ENCODE measurements around the gene CDH4.

Gene CDH4

DNA sequence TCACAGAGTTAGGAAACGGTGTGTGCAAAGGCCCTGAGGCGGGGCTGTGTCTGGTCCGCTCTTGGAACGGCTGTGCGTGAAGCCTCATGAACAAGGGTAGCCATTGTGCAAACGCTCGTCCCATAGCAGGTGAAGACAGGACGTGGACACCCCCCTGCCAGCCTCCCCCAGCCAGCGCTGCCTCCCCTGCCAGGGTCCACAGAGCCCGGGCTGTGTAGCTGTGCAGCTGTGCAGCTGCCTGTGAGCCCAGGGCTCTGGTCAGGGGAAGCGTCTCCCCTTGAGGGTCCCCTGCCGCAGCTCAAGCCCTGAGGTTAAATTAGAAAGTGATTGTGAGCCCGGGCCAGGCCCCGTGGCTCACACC is 674.2 kb downstream of the CDH4 start:
- no peak for DNase-seq (ENCODE audit: low read depth, low spot score)

DNA sequence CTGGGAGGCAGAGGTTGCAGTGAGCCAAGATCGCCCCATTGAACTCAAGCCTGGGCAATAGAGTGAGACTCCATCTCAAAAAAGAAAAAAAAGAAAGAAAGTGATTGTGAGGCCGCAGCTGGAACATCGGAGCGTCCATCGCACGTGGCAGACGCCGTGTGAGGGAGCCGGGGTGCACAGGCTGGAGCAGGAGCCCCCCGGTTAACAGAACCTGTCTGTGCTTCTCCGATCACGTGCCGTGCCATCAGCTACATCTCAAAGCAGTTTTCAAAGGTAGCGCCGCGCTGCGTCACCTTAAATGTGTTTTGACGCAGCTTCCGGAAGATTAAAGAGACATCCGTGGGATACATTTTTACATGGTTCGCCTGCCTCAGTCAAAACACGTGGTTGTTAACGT is 674.7 kb downstream of the CDH4 start:
- DNase-seq (ENCODE audit: low read depth, low spot score) = no peak

DNA sequence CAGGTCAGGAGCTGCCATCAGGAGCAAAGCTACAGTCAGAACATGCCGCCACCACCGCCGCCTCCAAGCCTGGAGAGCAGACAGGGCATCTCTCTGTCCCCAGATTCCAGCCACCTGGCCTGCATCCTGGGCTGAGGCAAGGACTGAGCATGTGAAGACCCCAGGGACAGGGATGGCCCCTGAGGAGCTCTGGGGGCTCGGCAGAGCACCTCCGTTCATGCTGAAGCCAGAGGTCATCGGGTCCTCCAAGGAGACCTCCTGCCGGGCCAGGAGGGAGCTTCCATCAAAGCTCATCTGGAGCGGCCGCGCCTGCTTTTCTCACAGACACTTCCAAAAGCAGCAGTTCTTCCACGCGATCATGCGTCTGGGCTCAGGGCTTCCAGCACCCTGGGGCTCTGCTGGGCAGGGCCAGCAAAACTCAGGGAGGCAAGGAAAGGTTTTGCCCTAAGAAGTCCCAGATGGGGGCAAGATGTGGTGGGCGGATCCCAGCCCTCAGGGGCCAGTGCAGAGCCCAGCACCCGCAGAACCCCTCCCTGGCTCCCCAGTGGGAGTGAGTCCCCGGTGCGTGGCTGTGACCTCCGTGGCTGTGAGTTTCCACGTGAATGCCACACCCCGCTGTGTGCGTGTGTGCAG is 675.2 kb downstream of the CDH4 start:
- no peak for DNase-seq (ENCODE audit: low read depth, low spot score)

DNA sequence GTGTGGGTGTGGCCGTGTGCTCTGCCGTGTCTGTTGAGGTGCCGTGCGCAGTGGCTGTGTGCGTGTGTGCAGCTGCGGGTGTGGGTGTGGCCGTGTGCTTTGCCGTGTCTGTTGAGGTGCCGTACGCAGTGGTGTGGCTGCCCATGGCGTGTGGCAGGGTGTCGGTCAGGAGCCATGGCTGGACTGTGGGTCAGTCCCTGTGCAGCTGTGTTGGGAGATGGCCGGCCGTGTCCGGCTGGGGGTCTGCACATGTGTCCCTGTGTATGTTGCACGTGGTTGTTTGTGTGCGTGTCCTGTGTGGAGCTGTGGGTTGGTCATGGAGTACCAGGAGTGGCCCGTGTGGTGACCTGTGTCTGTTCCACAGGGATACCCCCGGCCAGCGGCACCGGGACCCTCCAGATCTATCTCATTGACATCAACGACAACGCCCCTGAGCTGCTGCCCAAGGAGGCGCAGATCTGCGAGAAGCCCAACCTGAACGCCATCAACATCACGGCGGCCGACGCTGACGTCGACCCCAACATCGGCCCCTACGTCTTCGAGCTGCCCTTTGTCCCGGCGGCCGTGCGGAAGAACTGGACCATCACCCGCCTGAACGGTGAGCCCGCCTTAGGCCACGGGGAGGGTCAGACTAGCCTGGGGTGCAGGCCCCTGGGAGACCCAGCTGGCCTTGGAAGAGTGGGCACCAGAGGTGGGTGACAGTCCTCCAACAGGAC is 675.9 kb downstream of the CDH4 start:
- DNase-seq (ENCODE audit: low read depth, low spot score) = no peak

DNA sequence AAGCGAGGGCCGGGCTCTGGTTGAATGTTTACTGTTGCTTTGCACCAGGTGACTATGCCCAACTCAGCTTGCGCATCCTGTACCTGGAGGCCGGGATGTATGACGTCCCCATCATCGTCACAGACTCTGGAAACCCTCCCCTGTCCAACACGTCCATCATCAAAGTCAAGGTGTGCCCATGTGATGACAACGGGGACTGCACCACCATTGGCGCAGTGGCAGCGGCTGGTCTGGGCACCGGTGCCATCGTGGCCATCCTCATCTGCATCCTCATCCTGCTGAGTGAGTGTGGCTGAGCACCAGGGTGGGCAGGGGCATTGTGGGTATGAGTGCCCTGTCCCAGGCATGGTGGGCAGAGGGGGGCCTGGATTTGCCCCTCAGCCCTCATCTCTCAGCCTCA is 677.5 kb downstream of the CDH4 start:
- DNase-seq (ENCODE audit: low read depth, low spot score) = no peak

DNA sequence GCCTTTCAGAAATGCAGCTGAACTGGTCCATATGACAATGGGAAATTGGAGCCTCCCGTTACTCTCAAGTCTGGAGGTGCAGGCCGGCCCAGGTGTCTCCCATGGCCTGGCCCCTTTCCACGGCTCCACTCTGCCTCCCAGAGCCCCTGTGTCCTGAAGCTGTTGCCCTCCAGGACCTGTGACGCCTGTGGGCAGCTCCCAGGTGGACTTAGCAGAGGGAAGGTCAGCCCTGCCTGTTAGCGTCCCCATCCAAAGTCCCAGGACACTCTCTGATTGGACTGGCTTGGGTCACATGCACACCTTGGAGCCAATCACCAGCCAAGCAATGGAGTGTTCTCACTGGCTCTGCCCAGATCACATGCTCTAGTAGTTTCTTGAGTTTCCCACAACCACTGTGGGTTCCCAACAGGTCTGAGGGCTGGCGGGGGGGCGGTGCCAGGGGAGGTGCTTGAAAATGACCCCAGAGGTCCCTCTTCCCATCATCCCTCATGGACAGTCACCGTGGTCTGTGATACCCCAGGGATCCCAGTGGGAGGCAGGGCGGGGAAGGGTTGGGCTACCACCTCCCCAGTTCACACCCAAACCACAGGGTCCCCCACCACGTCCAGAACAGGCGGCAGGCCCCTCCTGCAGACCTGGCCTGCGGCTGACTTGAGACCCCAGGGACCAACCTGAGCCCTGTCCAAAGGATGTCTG is 678.1 kb downstream of the CDH4 start:
- DNase-seq (ENCODE audit: low read depth, low spot score) = no peak

DNA sequence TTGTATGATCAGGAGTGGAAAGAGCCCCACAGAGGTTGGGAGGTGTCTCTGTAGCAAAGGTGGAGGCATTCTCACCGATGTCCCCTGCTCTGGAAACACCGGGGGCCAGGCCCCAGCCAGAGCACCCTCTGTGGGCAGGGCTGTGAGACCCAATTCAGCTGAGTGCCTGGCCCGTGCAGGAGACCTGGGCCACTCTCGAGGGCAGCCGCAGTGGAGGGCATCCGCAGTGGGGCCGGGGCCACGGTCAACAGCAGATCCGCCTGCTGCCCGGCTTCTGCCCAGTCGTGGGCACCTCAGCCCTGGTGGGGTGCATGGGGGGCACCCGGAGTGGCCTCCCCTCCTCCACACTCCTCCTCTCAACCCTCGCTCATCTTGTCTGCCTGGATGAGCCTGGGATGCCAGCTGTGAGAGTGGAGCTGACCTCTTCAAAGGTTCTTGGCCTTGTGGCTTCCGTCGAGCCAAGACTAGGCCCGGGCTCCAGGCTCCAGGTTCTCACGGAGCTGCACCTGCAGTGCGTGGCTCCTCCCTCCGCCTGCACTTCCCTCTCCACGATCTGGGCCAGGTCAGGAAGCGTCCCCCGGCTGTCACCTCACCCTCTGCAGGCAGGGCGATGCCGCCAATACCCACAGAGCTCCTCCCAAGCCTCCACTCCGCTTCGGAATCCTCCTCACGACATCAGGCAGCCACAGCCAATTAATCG is 678.9 kb downstream of the CDH4 start:
- DNase-seq (ENCODE audit: low read depth, low spot score) = no peak

DNA sequence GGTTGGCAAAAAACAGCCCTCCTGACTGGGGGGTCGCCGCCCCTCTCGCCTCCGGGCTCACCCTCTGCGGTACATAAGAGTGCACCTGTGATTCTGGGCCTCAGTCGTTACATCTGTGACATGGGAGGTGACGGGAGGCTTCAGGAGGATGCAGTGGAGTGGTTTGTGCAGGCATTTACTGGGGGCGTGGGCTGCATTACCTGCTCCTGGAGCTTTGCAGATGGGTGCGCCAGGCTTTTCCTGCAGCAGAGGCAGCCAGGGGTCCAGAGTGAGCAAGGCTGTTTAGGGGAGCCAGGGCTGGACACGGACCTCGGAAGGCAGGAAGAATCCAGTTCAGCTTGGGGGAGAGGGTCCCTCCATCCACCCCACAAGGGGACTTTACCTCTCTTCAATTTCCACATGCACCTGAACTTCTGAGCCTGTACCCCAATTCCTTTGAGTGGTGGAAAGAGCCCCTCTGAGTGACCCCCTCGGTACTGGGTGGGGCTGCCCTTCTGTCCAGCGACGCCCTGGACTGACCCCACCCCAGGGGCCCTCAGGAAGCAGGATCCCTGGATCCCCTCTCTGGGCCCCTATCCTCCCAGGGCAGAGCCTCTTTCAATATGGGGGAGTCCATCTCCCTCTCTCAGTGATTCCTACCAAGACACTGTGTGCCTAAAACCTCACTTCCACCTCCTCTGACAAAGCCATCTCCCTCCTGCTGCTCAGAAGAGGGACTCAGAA is 679.6 kb downstream of the CDH4 start:
- no peak for DNase-seq (ENCODE audit: low read depth, low spot score)

DNA sequence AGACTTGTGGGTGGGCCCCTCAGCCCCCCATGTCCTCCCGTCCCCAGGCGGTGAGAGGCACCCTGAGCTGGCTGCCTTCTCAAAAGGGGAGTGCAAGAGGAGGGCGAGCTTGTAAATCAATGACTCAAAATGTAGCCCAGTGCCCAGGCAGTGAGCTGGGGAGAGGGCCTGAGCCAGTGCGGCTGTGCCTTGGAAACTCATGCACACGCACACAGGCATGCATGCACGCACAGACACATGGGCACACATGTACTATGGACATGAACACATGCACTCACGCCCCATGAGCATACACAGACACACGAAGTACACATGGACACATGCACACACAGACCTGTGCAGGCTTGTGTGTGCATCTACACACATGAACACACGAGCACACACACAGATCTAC is 680.1 kb downstream of the CDH4 start:
- no peak for DNase-seq (ENCODE audit: low read depth, low spot score)

DNA sequence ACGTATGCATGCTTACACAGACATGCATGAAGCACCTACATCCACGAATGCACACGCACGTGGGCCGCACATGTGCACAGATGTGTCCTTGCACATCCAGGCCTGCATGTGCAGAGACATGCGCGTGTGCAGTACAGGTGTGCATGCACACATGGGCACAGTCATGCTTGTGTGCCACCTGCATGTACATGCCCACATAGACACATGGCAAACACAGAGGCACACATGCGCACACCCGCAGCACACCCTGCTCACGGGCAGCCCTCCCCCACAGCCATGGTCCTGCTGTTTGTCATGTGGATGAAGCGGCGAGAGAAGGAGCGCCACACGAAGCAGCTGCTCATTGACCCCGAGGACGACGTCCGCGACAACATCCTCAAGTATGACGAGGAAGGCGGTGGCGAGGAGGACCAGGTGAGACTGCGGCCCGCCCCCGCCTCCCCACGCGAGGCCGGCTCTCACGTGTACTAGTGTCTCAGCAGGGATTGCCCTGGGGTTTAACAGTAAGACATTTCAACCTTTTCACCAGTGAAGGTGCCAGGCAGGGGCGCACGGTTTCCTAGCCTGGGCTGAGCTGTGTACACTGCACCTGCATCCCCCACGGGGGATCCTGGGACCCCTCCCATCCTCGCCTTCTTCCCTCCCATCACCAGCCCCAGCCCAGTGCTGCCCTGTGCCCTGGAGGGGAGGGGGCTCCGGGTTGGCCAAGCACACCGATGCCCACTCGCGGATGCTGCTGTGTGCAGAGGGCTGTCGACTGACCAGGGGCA is 680.8 kb downstream of the CDH4 start:
- no peak for DNase-seq (ENCODE audit: low read depth, low spot score)

DNA sequence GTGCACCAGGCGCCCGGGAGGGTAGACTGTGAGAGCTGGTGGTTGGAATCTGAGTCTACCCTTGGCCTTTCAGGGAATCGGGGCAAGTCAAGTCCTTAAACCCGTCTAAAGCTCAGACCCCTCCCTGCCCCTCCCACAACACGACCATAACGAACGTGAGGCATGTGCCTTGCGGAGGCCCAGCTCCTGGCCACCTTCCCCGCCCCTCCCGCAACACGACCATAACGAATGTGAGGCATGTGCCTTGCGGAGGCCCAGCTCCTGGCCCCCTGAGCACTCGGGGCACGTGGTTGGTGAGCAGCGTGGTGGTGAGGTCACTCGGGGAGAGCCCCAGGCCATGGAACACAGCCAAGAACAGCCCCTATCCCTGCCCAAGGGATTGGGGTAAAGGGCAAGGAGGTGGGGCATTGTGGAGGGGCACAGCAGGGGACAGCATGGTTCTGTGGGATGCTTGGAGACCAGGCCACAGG is 681.5 kb downstream of the CDH4 start:
- DNase-seq (ENCODE audit: low read depth, low spot score) = no peak

DNA sequence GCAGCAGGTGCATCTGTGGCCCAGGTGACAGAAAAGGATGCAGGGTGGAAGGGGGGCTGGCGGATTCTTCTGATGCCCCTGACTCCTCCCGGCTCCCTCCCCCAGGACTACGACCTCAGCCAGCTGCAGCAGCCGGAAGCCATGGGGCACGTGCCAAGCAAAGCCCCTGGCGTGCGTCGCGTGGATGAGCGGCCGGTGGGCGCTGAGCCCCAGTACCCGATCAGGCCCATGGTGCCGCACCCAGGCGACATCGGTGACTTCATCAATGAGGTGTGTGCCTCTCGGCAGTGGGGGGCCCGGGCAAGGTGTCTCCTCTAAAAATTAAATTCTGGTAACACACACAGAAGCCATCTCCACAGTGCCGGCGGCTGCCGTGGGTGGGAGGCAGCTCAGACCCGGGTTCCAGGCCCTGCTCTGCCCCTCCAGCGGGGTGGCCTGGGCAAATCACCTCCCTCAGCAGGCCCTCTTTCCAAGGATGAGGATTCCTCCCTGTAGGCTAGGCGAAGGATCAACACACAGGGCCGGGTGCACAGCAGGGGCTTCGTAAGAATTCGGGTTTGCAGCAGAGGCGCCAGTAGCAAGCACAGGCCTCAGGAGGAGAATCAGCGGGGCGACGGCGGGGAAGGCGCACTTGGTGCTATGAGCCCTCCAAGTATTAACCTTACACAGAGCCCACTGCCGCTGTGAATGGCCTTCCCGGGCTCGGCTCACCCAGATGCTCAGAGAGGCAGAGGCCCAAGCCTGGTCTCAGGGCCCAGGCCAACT is 682.1 kb downstream of the CDH4 start:
- no peak for DNase-seq (ENCODE audit: low read depth, low spot score)

DNA sequence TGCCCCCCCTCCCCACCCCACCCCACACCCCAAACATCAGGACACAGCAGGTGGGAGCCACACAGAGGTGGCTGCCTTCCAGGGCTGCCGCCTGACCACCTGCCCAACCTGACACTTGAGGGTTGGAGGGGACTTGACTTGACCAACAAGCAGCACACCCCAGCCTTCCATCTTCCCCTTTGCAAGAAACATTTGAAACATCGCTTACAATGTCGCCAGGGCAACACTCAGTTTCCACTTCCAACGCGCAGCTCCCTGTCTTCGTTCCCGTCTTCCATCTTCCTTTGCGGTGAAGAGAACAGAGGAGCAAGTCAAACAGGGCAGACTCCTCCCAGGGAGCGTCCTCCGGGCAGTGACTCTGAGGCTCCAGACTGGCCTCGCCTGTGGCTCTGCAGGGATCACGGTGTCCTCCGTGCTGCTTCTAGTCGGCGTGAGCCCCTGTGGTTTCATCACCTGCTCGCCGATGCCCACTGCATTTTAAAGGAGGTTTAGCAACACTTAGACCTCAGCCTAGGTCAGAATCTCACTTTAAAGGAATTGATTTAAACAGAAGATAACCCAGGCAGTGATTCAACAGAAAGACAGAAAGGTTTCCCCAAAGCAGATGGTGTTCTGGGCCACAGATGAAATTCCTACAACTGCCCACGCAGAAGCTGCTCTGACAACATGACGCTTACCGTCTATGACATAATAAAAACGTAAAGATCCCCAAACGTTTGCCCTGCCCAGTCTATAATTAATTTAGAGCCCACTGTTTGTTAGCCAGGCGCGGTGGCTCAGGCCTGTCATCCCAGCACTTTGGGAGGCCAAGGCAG is 682.9 kb downstream of the CDH4 start:
- DNase-seq (ENCODE audit: low read depth, low spot score) = no peak

DNA sequence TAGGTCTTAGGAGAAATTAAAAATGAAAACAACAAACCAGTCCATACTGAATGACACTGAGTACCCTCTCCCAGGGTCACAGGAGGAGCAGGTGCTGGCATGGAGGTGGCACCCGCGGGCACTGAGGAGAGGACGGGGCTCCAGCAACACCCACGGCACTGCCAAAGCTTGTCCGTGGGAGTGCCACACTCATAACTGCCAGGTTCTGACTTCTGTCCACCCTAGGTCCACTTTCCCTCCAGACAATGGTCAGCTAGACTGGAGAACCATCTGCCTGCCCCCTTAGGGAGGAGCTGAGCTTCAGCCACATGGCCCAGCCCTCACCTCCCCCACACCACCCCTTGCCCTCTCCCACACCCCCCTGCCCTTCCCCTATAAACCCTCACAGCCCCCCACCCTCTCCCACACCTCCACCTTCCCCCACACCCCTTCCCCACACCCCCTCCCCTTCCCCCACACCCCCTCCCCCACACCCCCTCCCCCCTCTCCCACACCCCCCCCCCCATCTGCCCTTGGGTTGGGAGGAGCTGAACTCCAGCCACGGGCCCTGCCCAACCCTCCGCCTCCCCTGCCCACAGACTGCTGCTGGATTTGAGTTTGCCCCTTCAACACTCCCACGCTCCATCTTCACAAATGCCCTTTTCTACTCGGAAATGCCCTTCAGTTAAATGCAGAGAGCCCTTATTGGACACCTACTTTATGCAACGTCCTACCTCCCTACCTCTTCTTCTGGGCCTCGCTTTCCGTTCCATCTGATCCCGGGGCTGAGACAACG is 684.1 kb downstream of the CDH4 start:
- DNase-seq (ENCODE audit: low read depth, low spot score) = no peak

DNA sequence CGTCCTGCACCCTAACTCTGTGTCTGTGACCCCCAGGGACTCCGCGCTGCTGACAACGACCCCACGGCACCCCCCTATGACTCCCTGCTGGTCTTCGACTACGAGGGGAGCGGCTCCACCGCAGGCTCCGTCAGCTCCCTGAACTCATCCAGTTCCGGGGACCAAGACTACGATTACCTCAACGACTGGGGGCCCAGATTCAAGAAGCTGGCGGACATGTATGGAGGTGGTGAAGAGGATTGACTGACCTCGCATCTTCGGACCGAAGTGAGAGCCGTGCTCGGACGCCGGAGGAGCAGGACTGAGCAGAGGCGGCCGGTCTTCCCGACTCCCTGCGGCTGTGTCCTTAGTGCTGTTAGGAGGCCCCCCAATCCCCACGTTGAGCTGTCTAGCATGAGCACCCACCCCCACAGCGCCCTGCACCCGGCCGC is 684.7 kb downstream of the CDH4 start:
- no peak for DNase-seq (ENCODE audit: low read depth, low spot score)

DNA sequence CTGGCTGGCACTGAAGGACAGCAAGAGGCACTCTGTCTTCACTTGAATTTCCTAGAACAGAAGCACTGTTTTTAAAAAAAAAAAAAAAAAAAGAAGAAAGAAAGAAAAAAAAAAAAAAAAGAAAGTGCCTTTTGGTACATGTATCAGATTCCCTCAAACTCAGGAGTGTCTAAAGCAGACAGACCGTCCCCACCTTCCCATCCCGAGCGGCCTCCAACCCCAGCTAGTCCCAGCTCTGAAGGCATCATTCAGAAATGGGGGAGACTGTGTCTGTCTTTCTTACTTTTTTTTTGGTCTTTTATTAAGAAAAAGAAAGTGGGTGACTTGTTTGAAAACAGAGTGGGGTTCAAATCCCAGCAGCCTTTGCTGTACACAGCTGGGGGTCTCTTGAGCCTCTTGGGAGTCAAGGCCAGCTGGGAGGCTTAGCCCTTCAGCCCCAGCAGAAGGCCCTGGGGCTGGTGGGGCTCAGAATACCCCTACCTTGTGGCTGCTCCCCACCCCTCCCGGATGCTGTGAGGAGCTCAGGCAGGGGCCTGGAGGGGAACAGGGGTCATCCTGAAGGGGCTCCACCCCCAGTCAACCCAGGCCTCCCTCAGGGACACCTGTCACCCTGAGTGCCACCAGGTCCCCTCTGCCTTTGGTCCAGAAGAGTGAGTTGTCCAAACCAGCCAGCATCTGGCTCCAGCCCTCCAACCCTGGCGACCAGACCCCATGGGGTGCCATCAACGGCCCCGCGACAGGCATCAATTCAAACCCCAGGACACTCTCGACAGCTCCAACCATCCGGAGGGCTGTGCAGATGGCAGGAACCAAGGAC is 685.3 kb downstream of the CDH4 start:
- no peak for DNase-seq (ENCODE audit: low read depth, low spot score)

DNA sequence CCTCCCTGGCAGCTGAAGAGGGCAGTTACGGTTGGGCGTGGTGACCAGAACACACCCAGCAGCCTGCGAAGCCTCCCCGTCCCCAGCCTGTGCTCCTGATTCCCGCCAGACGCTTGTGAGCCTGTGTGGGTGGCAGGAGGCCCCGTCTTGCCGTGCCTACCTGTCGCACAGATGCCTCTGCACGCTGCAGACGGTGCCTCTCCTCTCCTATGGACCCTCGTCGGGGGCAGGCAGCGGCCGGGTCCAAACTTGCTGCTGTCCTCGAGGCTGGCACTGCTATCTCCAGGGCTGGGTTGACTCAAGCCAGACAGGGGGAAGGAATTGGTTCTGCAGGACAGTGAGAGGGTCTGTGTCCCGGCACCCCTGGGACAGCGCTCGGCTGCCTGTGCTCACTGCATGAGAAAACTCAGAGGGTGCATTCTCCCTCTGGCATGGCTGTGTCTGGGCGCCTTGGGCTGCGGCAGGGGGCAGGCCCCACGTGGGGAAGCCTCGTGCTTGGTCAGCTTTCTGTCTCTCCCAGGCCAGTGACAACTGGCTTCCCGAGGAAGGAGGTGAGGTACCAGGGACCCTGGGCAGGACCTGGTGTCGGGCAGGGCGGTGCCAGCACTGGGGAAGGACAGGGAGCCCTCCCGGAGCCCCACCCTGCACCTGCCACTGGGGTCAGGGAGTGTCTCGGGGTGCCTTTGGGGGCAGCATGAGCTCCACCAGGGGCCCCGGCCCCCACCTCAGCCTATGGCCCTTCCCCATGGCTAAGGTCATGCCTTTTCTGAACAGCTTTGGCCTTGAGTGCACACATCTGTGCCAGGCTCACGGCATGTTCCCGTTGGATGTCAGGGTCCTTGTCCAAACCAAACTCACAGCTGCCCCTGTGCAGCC is 686.1 kb downstream of the CDH4 start:
- DNase-seq (ENCODE audit: low read depth, low spot score) = no peak
